SW480 (cell line): ENCODE results near the gene KPNA4.

Source experiments
- DNase-seq: peaks from one replicate; pipeline ENCODE4 v3.0.0-alpha.2; 2016; ENCODE audit warnings: low spot score

KPNA4 gene

GRCh38 chr3:160450846-160451245, 114.5 kb downstream of the KPNA4 start:
- DNase-seq = no peak

- DNase-seq = peak; percentile 93
Observed at GRCh38 chr3:160449636-160450598, 115.5 kb downstream of the KPNA4 start, which contains the start of gene TRIM59. Gene TRIM59, minus strand, starts transcription at chr3:160449786. Its CDS starts 10,603 bp downstream, at chr3:160439183.

GRCh38 chr3:160448845-160449635, 116.3 kb downstream of the KPNA4 start:
- DNase-seq = peak; percentile 50

DNA sequence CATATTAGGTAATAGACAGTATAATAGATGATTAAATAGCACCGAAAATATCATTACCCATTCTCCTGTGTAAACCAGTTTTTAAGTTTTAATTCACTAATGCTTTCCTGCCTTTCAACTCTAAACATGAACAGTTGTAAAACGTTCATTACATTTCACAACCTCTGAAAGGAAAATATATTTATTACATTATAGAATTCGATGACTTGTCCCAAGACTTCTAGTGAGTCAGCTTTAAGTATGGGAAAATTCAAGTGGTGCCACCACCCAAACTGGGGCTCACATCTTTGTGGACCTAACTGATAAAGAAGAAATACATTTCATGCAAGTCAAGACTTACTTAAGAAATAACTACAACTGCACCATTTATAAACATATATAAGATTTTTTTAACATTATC, 117.8 kb downstream of the KPNA4 start:
- DNase-seq = no peak

- no peak for DNase-seq
Observed at GRCh38 chr3:160446522-160447056, 118.8 kb downstream of the KPNA4 start.

DNA sequence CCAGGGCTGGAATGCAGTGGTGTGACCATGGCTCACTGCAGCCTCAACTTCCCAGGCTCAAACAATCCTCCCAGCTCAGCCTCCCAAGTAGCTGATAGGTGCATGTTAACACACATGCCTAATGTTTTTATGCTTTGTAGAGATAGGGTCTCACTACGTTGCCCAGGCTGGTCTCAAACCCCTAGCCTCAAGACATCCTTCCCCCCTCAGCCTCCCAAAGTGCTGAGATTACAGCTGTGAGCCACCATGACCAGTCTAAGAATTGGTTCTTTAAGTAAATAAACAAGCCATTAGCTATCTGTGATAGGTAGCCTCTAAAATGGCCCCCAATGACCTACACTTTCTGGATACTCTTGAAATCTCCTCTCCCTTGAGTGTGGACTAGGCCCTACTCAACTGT, 119.5 kb downstream of the KPNA4 start:
- DNase-seq = no peak
